ENCODE results near the gene TSHZ2.

Gene TSHZ2

GRCh38 chr20:53352727-53353440 lies 380.7 kb downstream of the TSHZ2 start:
- Histone ChIP-seq H3K27me3 (replicated peaks; ENCODE audit: control insufficient read depth, insufficient read depth, low read length) (no peaks in the 10 kb centered on the region; the same call in 1 of the 2 replicates), H3K36me3 (ENCODE audit: control insufficient read depth, insufficient read depth, low read length) (no peaks in the 10 kb centered on the region), H3K4me3 (replicated peaks; ENCODE audit: low read depth, low read length) (no peak overlapping the region)
- no peak for DNase-seq (ENCODE audit: extremely low read depth, insufficient read length)
- TF ChIP-seq CTCF (IDR thresholded peaks at IDR 0.05; ENCODE audit: insufficient read depth, low read length, poor library complexity, severe bottlenecking) = no peak

GRCh38 chr20:53354314-53354713 lies 382.2 kb downstream of the TSHZ2 start:
- DNase-seq (ENCODE audit: extremely low read depth, insufficient read length) = peak; percentile 15
- Histone ChIP-seq H3K27me3 (replicated peaks; ENCODE audit: control insufficient read depth, insufficient read depth, low read length) (no peaks in the 10 kb centered on the region; the same call in 1 of the 2 replicates), H3K36me3 (ENCODE audit: control insufficient read depth, insufficient read depth, low read length) (no peaks in the 10 kb centered on the region), H3K4me3 (replicated peaks; ENCODE audit: low read depth, low read length) (no peak overlapping the region)
- TF ChIP-seq CTCF (IDR thresholded peaks at IDR 0.05; ENCODE audit: insufficient read depth, low read length, poor library complexity, severe bottlenecking) = no peak

- Histone ChIP-seq H3K4me3 (replicated peaks; ENCODE audit: low read depth, low read length) (no peak overlapping the region), H3K27me3 (replicated peaks; ENCODE audit: control insufficient read depth, insufficient read depth, low read length) (no peaks in the 10 kb centered on the region; the same call in 1 of the 2 replicates), H3K36me3 (ENCODE audit: control insufficient read depth, insufficient read depth, low read length) (no peaks in the 10 kb centered on the region)
- TF ChIP-seq CTCF (IDR thresholded peaks at IDR 0.05; ENCODE audit: insufficient read depth, low read length, poor library complexity, severe bottlenecking) = no peak
- DNase-seq (ENCODE audit: extremely low read depth, insufficient read length) = no peak
Measured at GRCh38 chr20:53355790-53356189, 383.6 kb downstream of the TSHZ2 start.

GRCh38 chr20:53359425-53359824 lies 387.3 kb downstream of the TSHZ2 start:
- TF ChIP-seq CTCF (IDR thresholded peaks at IDR 0.05; ENCODE audit: insufficient read depth, low read length, poor library complexity, severe bottlenecking) = no peak
- no peak for DNase-seq (ENCODE audit: extremely low read depth, insufficient read length)
- no peak overlapping the region for H3K4me3 ChIP-seq (replicated peaks; ENCODE audit: low read depth, low read length)
- no peaks in the 10 kb centered on the region; the same call in 1 of the 2 replicates for H3K27me3 ChIP-seq (replicated peaks; ENCODE audit: control insufficient read depth, insufficient read depth, low read length)
- no peaks in the 10 kb centered on the region for H3K36me3 ChIP-seq (ENCODE audit: control insufficient read depth, insufficient read depth, low read length)

- no peak for DNase-seq (ENCODE audit: extremely low read depth, insufficient read length)
- no peaks in the 10 kb centered on the region for H3K36me3 ChIP-seq (ENCODE audit: control insufficient read depth, insufficient read depth, low read length)
- no peak for TF ChIP-seq CTCF (IDR thresholded peaks at IDR 0.05; ENCODE audit: insufficient read depth, low read length, poor library complexity, severe bottlenecking)
- no peak overlapping the region for H3K4me3 ChIP-seq (replicated peaks; ENCODE audit: low read depth, low read length)
- no peaks in the 10 kb centered on the region; the same call in 1 of the 2 replicates for H3K27me3 ChIP-seq (replicated peaks; ENCODE audit: control insufficient read depth, insufficient read depth, low read length)
Measured at GRCh38 chr20:53360852-53361251, 388.7 kb downstream of the TSHZ2 start.
